Liver (tissue), 9 donors: ENCODE data around the gene FARP1. TPM values are rescaled to one million over a fixed set of nuclear protein-coding genes. Genes with fewer than 3 reads are reported as not detected.

Experiments
- DNase-seq: peaks from one replicate; pipeline ENCODE4 v3.0.0-alpha.2; 2017; ENCODE audit warnings: low spot score
- H3K27ac ChIP-seq, 2 donors: one replicate each; pipeline ENCODE4 v1.7.0; 2013; ENCODE audit warnings: inconsistent platforms in 2 of 2, low read length in 2 of 2, control low read depth in 1 of 2, low read depth in 1 of 2, mild to moderate bottlenecking in 1 of 2
- H3K27me3 ChIP-seq, 4 donors: one replicate each; pipeline versions ENCODE4 v1.6.1 to v1.7.0; 2013; ENCODE audit warnings: low read length in 3 of 4, inconsistent platforms in 1 of 4, mild to moderate bottlenecking in 1 of 4, moderate library complexity in 1 of 4; ENCODE audit not compliant: control insufficient read depth in 4 of 4, insufficient read depth in 4 of 4
- H3K36me3 ChIP-seq, 4 donors: one replicate each; pipeline versions ENCODE4 v1.6.1 to v1.7.0; 2013; ENCODE audit warnings: low read length in 3 of 4, mild to moderate bottlenecking in 3 of 4, low read depth in 1 of 4, moderate library complexity in 1 of 4; ENCODE audit not compliant: control insufficient read depth in 4 of 4, insufficient read depth in 3 of 4
- H3K4me1 ChIP-seq, 4 donors: one replicate each; pipeline versions ENCODE4 v1.6.1 to v1.7.0; 2013; ENCODE audit warnings: low read length in 3 of 4, mild to moderate bottlenecking in 3 of 4, moderate library complexity in 1 of 4; ENCODE audit not compliant: control insufficient read depth in 4 of 4, insufficient read depth in 4 of 4
- H3K4me3 ChIP-seq, 3 donors: one replicate each; pipeline versions ENCODE4 v1.6.1 to v1.7.0; 2013; ENCODE audit warnings: low read length in 3 of 3, control low read depth in 1 of 3, low read depth in 1 of 3, mild to moderate bottlenecking in 1 of 3
- H3K9ac ChIP-seq, 2 donors: one replicate each; pipeline ENCODE4 v1.7.0; 2013; ENCODE audit warnings: low read length in 2 of 2, mild to moderate bottlenecking in 2 of 2, moderate library complexity in 2 of 2, control low read depth in 1 of 2, low read depth in 1 of 2
- H3K9me3 ChIP-seq, 4 donors: one replicate each; pipeline versions ENCODE4 v1.6.1 to v1.7.0; 2013; ENCODE audit warnings: low read length in 3 of 4; ENCODE audit not compliant: control insufficient read depth in 4 of 4
- ATF3 ChIP-seq: IDR thresholded peaks from 2 replicates; pipeline ENCODE4 v1.6.1; 2016; ENCODE audit warnings: antibody characterized with exemption
- CTCF ChIP-seq: fragments of 150-350 bp; IDR thresholded peaks from 2 replicates; pipeline ENCODE4 v1.5.1; 2017; ENCODE audit warnings: improper control_type of control experiment, low read depth, low read length; ENCODE audit not compliant: missing input control
- EGR1 ChIP-seq, 2 donors: IDR thresholded peaks; 2 replicates each; pipeline ENCODE4 v1.6.1; 2016 to 2018; ENCODE audit warnings: antibody characterized with exemption in 2 of 2, low read depth in 2 of 2
- FOXA1 ChIP-seq: IDR thresholded peaks from 2 replicates; pipeline ENCODE4 v1.6.1; 2016; ENCODE audit warnings: antibody characterized with exemption
- GABPA ChIP-seq, 2 donors: IDR thresholded peaks in 1 of 2; conservative IDR thresholded peaks in 1 of 2; 2 replicates each; pipeline ENCODE4 v1.6.1; 2016; ENCODE audit warnings: antibody characterized with exemption in 2 of 2, mild to moderate bottlenecking in 1 of 2, moderate library complexity in 1 of 2
- HNF4A ChIP-seq, 2 donors: conservative IDR thresholded peaks; 2 replicates each; pipeline ENCODE4 v1.6.1; 2016; ENCODE audit warnings: antibody characterized with exemption in 2 of 2, mild to moderate bottlenecking in 2 of 2
- HNF4G ChIP-seq: IDR thresholded peaks from 2 replicates; pipeline ENCODE4 v1.6.1; 2016; ENCODE audit warnings: antibody characterized with exemption
- JUND ChIP-seq, 2 donors: IDR thresholded peaks; 2 replicates each; pipeline ENCODE4 v1.6.1; 2016; ENCODE audit warnings: antibody characterized with exemption in 2 of 2
- MAX ChIP-seq: IDR thresholded peaks from 2 replicates; pipeline ENCODE4 v1.6.1; 2016; ENCODE audit warnings: antibody characterized with exemption
- NR2F2 ChIP-seq: IDR thresholded peaks from 2 replicates; pipeline ENCODE4 v1.6.1; 2016; ENCODE audit warnings: antibody characterized with exemption
- RAD21 ChIP-seq, 2 donors: IDR thresholded peaks; 2 replicates each; pipeline ENCODE4 v1.6.1; 2016; ENCODE audit warnings: antibody characterized with exemption in 2 of 2, mild to moderate bottlenecking in 2 of 2
- RXRA ChIP-seq, 2 donors: IDR thresholded peaks; 2 replicates each; pipeline ENCODE4 v1.6.1; 2017 to 2018; ENCODE audit warnings: antibody characterized with exemption in 2 of 2, mild to moderate bottlenecking in 1 of 2
- SP1 ChIP-seq: IDR thresholded peaks from 2 replicates; pipeline ENCODE4 v1.6.1; 2018; ENCODE audit warnings: antibody characterized with exemption, mild to moderate bottlenecking
- TAF1 ChIP-seq: conservative IDR thresholded peaks from 2 replicates; pipeline ENCODE4 v1.6.1; 2016; ENCODE audit warnings: antibody characterized with exemption, mild to moderate bottlenecking
- YY1 ChIP-seq: IDR thresholded peaks from 2 replicates; pipeline ENCODE4 v1.6.1; 2016; ENCODE audit warnings: antibody characterized with exemption, mild to moderate bottlenecking
- WGBS: extraction: QIAGEN DNeasy Blood & Tissue Kit; methylation state at CpG from one replicate; pipeline ENCODE4 v1.1.7; 2013; 5-methylcytosine and 5-hydroxymethylcytosine counted together
- polyA plus RNA-seq, 2 donors: library from polyadenylated mRNA; stranded (reverse) in 1 of 2; unstranded in 1 of 2; fragments of 200-250 nt in 1 of 2; fragments of >200 nt in 1 of 2; fragmentation: Nextera tagmentation in 1 of 2; extraction: Ambion mirVana in 1 of 2; gene quantifications; one replicate each; pipeline versions ENCODE4 v1.2.1 to v1.2.3, GENCODE V29; 2013 to 2015
- total RNA-seq, 2 donors: library from RNA; depleted of rRNA; stranded (reverse); fragments of >200 nt; gene quantifications; one replicate each; pipeline ENCODE4 v1.2.3, GENCODE V29; 2014
- TF ChIP-seq, protein P1 (sequence below): IDR thresholded peaks from 2 replicates; pipeline ENCODE4 v1.6.1; 2016; ENCODE audit warnings: antibody characterized with exemption, mild to moderate bottlenecking
- donor health status: healthy.
- donor health status: healthy.
- donor health status: healthy.
- donor health status: healthy.
- donor health status: healthy.

FARP1 gene
- total and polyA plus RNA-seq, 4 donors: 28.4 to 62.6 (median 39.8) TPM

DNA sequence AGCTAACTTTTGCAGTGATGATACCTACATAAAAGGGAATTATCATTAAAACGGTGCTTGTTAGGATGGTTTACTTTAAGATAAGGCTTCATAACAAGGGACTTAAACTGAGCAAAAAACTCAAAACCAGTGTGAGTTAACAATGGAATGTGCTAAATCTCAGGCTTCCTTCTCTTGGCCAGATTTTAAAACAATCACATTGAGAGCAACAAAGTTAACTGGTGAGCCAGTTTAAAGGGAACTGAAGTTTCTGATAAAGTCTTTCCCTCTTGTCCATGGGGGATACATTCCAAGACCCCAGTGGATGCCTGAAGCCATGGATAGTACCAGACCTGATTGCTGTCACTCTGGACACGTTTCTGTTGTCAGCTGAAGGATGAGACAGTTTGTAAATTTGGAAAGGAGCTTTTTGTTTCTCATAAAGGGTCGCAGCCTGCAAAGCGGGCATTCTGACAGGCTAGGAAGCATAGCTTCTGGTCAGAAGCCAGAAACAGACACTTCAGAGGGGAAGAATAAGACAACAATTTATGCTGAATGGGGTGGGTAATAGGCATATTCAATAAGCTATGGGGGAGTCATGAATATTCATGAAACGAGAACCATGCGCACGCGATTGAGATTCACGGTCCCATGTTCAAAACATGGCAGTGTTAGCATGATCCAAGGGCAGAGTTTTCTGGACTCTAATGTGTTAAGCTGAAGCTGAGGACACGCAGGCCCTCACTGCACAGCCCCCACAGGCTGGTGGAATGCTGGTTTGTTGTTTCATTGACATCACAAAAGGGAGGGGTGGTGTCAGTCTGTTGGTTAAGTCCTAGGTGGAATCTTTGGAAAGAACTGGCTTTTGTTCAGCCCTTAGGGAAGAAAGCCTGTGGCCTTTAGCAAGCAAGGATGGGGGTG is 184.7 kb downstream of the FARP1 start:
- TF ChIP-seq YY1: no peak
- no peak for TF ChIP-seq RAD21 (IDR thresholded peaks at IDR 0.05)
- TF ChIP-seq, protein P1, sequence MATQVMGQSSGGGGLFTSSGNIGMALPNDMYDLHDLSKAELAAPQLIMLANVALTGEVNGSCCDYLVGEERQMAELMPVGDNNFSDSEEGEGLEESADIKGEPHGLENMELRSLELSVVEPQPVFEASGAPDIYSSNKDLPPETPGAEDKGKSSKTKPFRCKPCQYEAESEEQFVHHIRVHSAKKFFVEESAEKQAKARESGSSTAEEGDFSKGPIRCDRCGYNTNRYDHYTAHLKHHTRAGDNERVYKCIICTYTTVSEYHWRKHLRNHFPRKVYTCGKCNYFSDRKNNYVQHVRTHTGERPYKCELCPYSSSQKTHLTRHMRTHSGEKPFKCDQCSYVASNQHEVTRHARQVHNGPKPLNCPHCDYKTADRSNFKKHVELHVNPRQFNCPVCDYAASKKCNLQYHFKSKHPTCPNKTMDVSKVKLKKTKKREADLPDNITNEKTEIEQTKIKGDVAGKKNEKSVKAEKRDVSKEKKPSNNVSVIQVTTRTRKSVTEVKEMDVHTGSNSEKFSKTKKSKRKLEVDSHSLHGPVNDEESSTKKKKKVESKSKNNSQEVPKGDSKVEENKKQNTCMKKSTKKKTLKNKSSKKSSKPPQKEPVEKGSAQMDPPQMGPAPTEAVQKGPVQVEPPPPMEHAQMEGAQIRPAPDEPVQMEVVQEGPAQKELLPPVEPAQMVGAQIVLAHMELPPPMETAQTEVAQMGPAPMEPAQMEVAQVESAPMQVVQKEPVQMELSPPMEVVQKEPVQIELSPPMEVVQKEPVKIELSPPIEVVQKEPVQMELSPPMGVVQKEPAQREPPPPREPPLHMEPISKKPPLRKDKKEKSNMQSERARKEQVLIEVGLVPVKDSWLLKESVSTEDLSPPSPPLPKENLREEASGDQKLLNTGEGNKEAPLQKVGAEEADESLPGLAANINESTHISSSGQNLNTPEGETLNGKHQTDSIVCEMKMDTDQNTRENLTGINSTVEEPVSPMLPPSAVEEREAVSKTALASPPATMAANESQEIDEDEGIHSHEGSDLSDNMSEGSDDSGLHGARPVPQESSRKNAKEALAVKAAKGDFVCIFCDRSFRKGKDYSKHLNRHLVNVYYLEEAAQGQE: no peak
- TF ChIP-seq NR2F2: no peak
- TF ChIP-seq MAX: no peak
- TF ChIP-seq HNF4G: no peak
- no peak for TF ChIP-seq CTCF
- no peak for TF ChIP-seq JUND (IDR thresholded peaks at IDR 0.05)
- no peak for TF ChIP-seq SP1
- TF ChIP-seq EGR1 (IDR thresholded peaks at IDR 0.05; ENCODE audit: low read depth in 2 of 2): no peak
- TF ChIP-seq HNF4A (conservative IDR thresholded peaks at IDR 0.05): no peak
- TF ChIP-seq TAF1: no peak
- TF ChIP-seq FOXA1: no peak
- peaks cover 4 to 23% (median 18%) of the 10 kb centered on the region in 4 donors for H3K4me1 ChIP-seq
- DNase-seq: no peak
- H3K4me3 ChIP-seq: no peak overlapping the region
- no peak overlapping the region for H3K27ac ChIP-seq
- no peaks in the 10 kb centered on the region for H3K27me3 ChIP-seq
- H3K9ac ChIP-seq: no peak overlapping the region
- no peaks in the 10 kb centered on the region for H3K9me3 ChIP-seq
- 87% methylated on average over 10 of the region's 10 CpGs for WGBS
- H3K36me3 ChIP-seq: no peaks in the 10 kb centered on the region

- Histone ChIP-seq H3K36me3 (no peaks in the 10 kb centered on the region), H3K9ac (no peak overlapping the region)
- no peak for TF ChIP-seq TAF1
- TF ChIP-seq RAD21 (IDR thresholded peaks at IDR 0.05): no peak
- no peak for TF ChIP-seq CTCF
- TF ChIP-seq HNF4A (conservative IDR thresholded peaks at IDR 0.05): no peak
- TF ChIP-seq MAX: no peak
- no peak for TF ChIP-seq SP1
- TF ChIP-seq ATF3: no peak
- no peak for TF ChIP-seq RXRA (IDR thresholded peaks at IDR 0.05)
- TF ChIP-seq HNF4G: no peak
- TF ChIP-seq JUND (IDR thresholded peaks at IDR 0.05): no peak
- no peak for TF ChIP-seq GABPA (IDR thresholded peaks at IDR 0.05 in 1 of 2, conservative IDR thresholded peaks at IDR 0.05 in 1 of 2)
- TF ChIP-seq, protein P1: no peak
- TF ChIP-seq YY1: no peak
- no peak for TF ChIP-seq NR2F2
- no peak for TF ChIP-seq EGR1 (IDR thresholded peaks at IDR 0.05; ENCODE audit: low read depth in 2 of 2)
Observed at GRCh38 chr13:98328511-98328910, 185.6 kb downstream of the FARP1 start.

More at GRCh38 chr13:98328511-98328910, 185.6 kb downstream of the FARP1 start:
- Histone ChIP-seq H3K4me3 (no peak overlapping the region), H3K4me1 (peaks cover 4 to 19% (median 12%) of the 10 kb centered on the region in 4 donors), H3K27ac (no peak overlapping the region), H3K27me3 (no peaks in the 10 kb centered on the region), H3K9me3 (no peaks in the 10 kb centered on the region)
- DNase-seq: no peak
- 91% methylated on average over 8 of the region's 8 CpGs for WGBS
